Mesenchymal stem cell (in vitro differentiated cells and primary cell): ENCODE results near the gene PGR.
A peak's percentile ranks its signal among the peaks of the same experiment; 100 is the strongest.

ENCODE experiments used
- DNase-seq: peaks from one replicate; pipeline ENCODE4 v3.0.0-alpha.2; 2013
- H2AFZ ChIP-seq: one replicate; pipeline ENCODE4 v1.6.1; 2013; ENCODE audit warnings: low read depth, mild to moderate bottlenecking, control low read depth, inconsistent platforms, low read length, moderate library complexity
- H2AK5ac ChIP-seq: 2 replicates; pipeline ENCODE4 v1.6.1; 2013; ENCODE audit warnings: low read length, moderate library complexity, mild to moderate bottlenecking, inconsistent platforms; ENCODE audit not compliant: severe bottlenecking
- H2BK120ac ChIP-seq: one replicate; pipeline ENCODE4 v1.6.1; 2013; ENCODE audit warnings: low read depth, mild to moderate bottlenecking, inconsistent platforms, low read length, moderate library complexity
- H2BK12ac ChIP-seq, 2 experiments: one replicate each; pipeline ENCODE4 v1.6.1; 2013; ENCODE audit warnings: inconsistent platforms in 2 of 2, low read length in 2 of 2, mild to moderate bottlenecking in 2 of 2, moderate library complexity in 2 of 2, control low read depth in 1 of 2
- H2BK15ac ChIP-seq: one replicate; pipeline ENCODE4 v1.6.1; 2013; ENCODE audit warnings: mild to moderate bottlenecking, low read depth, inconsistent platforms; ENCODE audit not compliant: poor library complexity, severe bottlenecking
- H2BK5ac ChIP-seq: 2 replicates; pipeline ENCODE4 v1.6.1; 2013; ENCODE audit warnings: low read depth, mild to moderate bottlenecking, low read length, control low read depth, inconsistent platforms; ENCODE audit not compliant: poor library complexity, severe bottlenecking
- H3K14ac ChIP-seq, 2 experiments: one replicate each; pipeline ENCODE4 v1.6.1; 2013; ENCODE audit warnings: inconsistent platforms in 2 of 2, low read length in 2 of 2, control low read depth in 1 of 2, mild to moderate bottlenecking in 1 of 2, moderate library complexity in 1 of 2
- H3K18ac ChIP-seq, 2 experiments: one replicate each; pipeline ENCODE4 v1.6.1; 2013; ENCODE audit warnings: inconsistent platforms in 2 of 2, low read length in 2 of 2, control low read depth in 1 of 2, low read depth in 1 of 2, mild to moderate bottlenecking in 1 of 2
- H3K23ac ChIP-seq, 2 experiments: one replicate each; pipeline ENCODE4 v1.6.1; 2013; ENCODE audit warnings: inconsistent platforms in 2 of 2, low read length in 2 of 2, mild to moderate bottlenecking in 2 of 2, moderate library complexity in 2 of 2, control low read depth in 1 of 2
- H3K27ac ChIP-seq: 2 replicates; pipeline ENCODE4 v1.5.1; 2013; ENCODE audit warnings: mild to moderate bottlenecking, moderate library complexity, low read length, control low read depth, inconsistent platforms; ENCODE audit not compliant: poor library complexity, severe bottlenecking
- H3K27me3 ChIP-seq, 2 experiments: 2 replicates each; pipeline versions ENCODE4 v1.6.1 to v1.7.0; 2013; ENCODE audit warnings: low read length in 2 of 2, mild to moderate bottlenecking in 2 of 2, moderate library complexity in 2 of 2, control low read depth in 1 of 2, inconsistent platforms in 1 of 2; ENCODE audit not compliant: control insufficient read depth in 1 of 2, insufficient read depth in 1 of 2
- H3K36me3 ChIP-seq, 2 experiments: 2 replicates each; pipeline versions ENCODE4 v1.6.1 to v1.7.0; 2013; ENCODE audit warnings: low read length in 2 of 2, control low read depth in 1 of 2, inconsistent platforms in 1 of 2, low read depth in 1 of 2, mild to moderate bottlenecking in 1 of 2; ENCODE audit not compliant: insufficient read depth in 2 of 2, control insufficient read depth in 1 of 2
- H3K4ac ChIP-seq, 2 experiments: one replicate each; pipeline ENCODE4 v1.6.1; 2013; ENCODE audit warnings: inconsistent platforms in 2 of 2, low read length in 2 of 2, mild to moderate bottlenecking in 2 of 2, moderate library complexity in 2 of 2, control low read depth in 1 of 2, low read depth in 1 of 2
- H3K4me1 ChIP-seq: 2 replicates; pipeline ENCODE4 v1.6.1; 2013; ENCODE audit warnings: low read depth, low read length, control low read depth; ENCODE audit not compliant: control insufficient read depth, insufficient read depth
- H3K4me2 ChIP-seq: 2 replicates; pipeline ENCODE4 v1.6.1; 2013; ENCODE audit warnings: low read length, mild to moderate bottlenecking, inconsistent platforms; ENCODE audit not compliant: poor library complexity, severe bottlenecking
- H3K4me3 ChIP-seq, 2 experiments: 2 replicates each; pipeline versions ENCODE4 v1.5.1 to v1.7.0; 2013; ENCODE audit warnings: low read length in 2 of 2, mild to moderate bottlenecking in 2 of 2, control low read depth in 1 of 2, low read depth in 1 of 2; ENCODE audit not compliant: insufficient read depth in 1 of 2
- H3K79me1 ChIP-seq: replicated peaks from 2 replicates; pipeline ENCODE4 v1.6.1; 2013; ENCODE audit warnings: mild to moderate bottlenecking, control low read depth, low read length, inconsistent platforms; ENCODE audit not compliant: poor library complexity, severe bottlenecking
- H3K9ac ChIP-seq: 2 replicates; pipeline ENCODE4 v1.7.0; 2013; ENCODE audit warnings: mild to moderate bottlenecking, low read length, moderate library complexity
- H3K9me3 ChIP-seq: 2 replicates; pipeline ENCODE4 v1.7.0; 2013; ENCODE audit warnings: mild to moderate bottlenecking, low read length; ENCODE audit not compliant: control insufficient read depth
- H4K8ac ChIP-seq: one replicate; pipeline ENCODE4 v1.6.1; 2013; ENCODE audit warnings: inconsistent platforms, mild to moderate bottlenecking, low read length, moderate library complexity
- H4K91ac ChIP-seq: one replicate; pipeline ENCODE4 v1.6.1; 2013; ENCODE audit warnings: mild to moderate bottlenecking, low read length, inconsistent platforms
- WGBS: methylation state at CpG from one replicate; pipeline ENCODE4 v1.1.7; 2013; ENCODE audit warnings: mixed read lengths; 5-methylcytosine and 5-hydroxymethylcytosine counted together

Gene PGR

GRCh38 chr11:101082813-101083212 lies 46.8 kb downstream of the PGR start:
- H2BK5ac ChIP-seq, result no peak overlapping the region
- no peaks in the 10 kb centered on the region for H3K4me1 ChIP-seq
- H2BK15ac ChIP-seq, result no peak overlapping the region
- H2AFZ ChIP-seq, result no peak overlapping the region
- H2BK120ac ChIP-seq, result no peak overlapping the region
- no peaks in the 10 kb centered on the region for H3K79me1 ChIP-seq
- no peak overlapping the region for H3K23ac ChIP-seq
- no peak overlapping the region for H4K8ac ChIP-seq
- H3K36me3 ChIP-seq, result no peaks in the 10 kb centered on the region
- H3K4me3 ChIP-seq, result no peak overlapping the region
- H2AK5ac ChIP-seq, result no peak overlapping the region
- H3K27me3 ChIP-seq, result no peaks in the 10 kb centered on the region
- H3K9me3 ChIP-seq, result peaks cover 11% of the 10 kb centered on the region
- H3K27ac ChIP-seq, result no peak overlapping the region
- H3K14ac ChIP-seq, result no peak overlapping the region
- DNase-seq, result no peak
- no peak overlapping the region for H4K91ac ChIP-seq
- no peak overlapping the region for H3K18ac ChIP-seq
- H3K9ac ChIP-seq, result no peak overlapping the region
- H3K4ac ChIP-seq, result no peak overlapping the region
- H3K4me2 ChIP-seq, result no peak overlapping the region
- no peak overlapping the region for H2BK12ac ChIP-seq

GRCh38 chr11:101063706-101064105 lies 65.9 kb downstream of the PGR start:
- Histone ChIP-seq H3K9ac (no peak overlapping the region), H2BK15ac (no peak overlapping the region), H3K4me2 (no peak overlapping the region), H3K79me1 (no peaks in the 10 kb centered on the region), H2AFZ (no peak overlapping the region), H2AK5ac (no peak overlapping the region), H3K4ac (no peak overlapping the region), H3K4me1 (no peaks in the 10 kb centered on the region), H2BK120ac (no peak overlapping the region), H2BK12ac (no peak overlapping the region), H3K18ac (no peak overlapping the region), H3K36me3 (no peaks in the 10 kb centered on the region), H3K27me3 (no peaks in the 10 kb centered on the region), H4K8ac (no peak overlapping the region), H4K91ac (no peak overlapping the region), H3K9me3 (no peaks in the 10 kb centered on the region), H2BK5ac (no peak overlapping the region), H3K4me3 (no peak overlapping the region), H3K27ac (no peak overlapping the region), H3K14ac (no peak overlapping the region), H3K23ac (no peak overlapping the region)
- 82% methylated on average over 2 of the region's 3 CpGs for WGBS
- no peak for DNase-seq

GRCh38 chr11:101061606-101062005 lies 68.0 kb downstream of the PGR start:
- H2AFZ ChIP-seq, result no peak overlapping the region
- WGBS, result 57% methylated on average over 1 of the region's 2 CpGs

GRCh38 chr11:101059331-101059730 lies 70.3 kb downstream of the PGR start:
- Histone ChIP-seq H2BK5ac (no peak overlapping the region), H3K4me2 (no peak overlapping the region), H3K18ac (no peak overlapping the region), H2BK15ac (no peak overlapping the region), H3K4ac (no peak overlapping the region), H3K4me1 (no peaks in the 10 kb centered on the region), H3K4me3 (no peak overlapping the region), H2BK12ac (no peak overlapping the region), H3K36me3 (no peaks in the 10 kb centered on the region), H3K79me1 (no peaks in the 10 kb centered on the region), H3K9ac (no peak overlapping the region), H3K27ac (no peak overlapping the region), H2BK120ac (no peak overlapping the region), H4K8ac (no peak overlapping the region), H3K23ac (no peak overlapping the region), H2AK5ac (no peak overlapping the region), H4K91ac (no peak overlapping the region), H2AFZ (no peak overlapping the region), H3K27me3 (no peaks in the 10 kb centered on the region), H3K14ac (no peak overlapping the region), H3K9me3 (no peaks in the 10 kb centered on the region)
- DNase-seq, result no peak
- WGBS, result 100% methylated on average over 3 of the region's 4 CpGs

More at GRCh38 chr11:101061606-101062005, 68.0 kb downstream of the PGR start:
- H3K79me1 ChIP-seq, result no peaks in the 10 kb centered on the region
- no peaks in the 10 kb centered on the region for H3K9me3 ChIP-seq
- no peaks in the 10 kb centered on the region for H3K4me1 ChIP-seq
- no peak overlapping the region for H2BK120ac ChIP-seq
- H3K9ac ChIP-seq, result no peak overlapping the region
- no peak overlapping the region for H2BK12ac ChIP-seq
- no peaks in the 10 kb centered on the region for H3K27me3 ChIP-seq
- H3K36me3 ChIP-seq, result no peaks in the 10 kb centered on the region
- no peak overlapping the region for H3K23ac ChIP-seq
- H4K8ac ChIP-seq, result no peak overlapping the region
- H3K4ac ChIP-seq, result no peak overlapping the region
- DNase-seq, result peak; percentile 17
- H3K14ac ChIP-seq, result no peak overlapping the region
- no peak overlapping the region for H2BK15ac ChIP-seq
- no peak overlapping the region for H2BK5ac ChIP-seq
- no peak overlapping the region for H3K27ac ChIP-seq
- H3K4me3 ChIP-seq, result no peak overlapping the region
- H4K91ac ChIP-seq, result no peak overlapping the region
- no peak overlapping the region for H2AK5ac ChIP-seq
- H3K4me2 ChIP-seq, result no peak overlapping the region
- H3K18ac ChIP-seq, result no peak overlapping the region
